ENCODE measurements around the gene TENM4. TPM values are rescaled to one million over a fixed set of nuclear protein-coding genes. Genes with fewer than 3 reads are reported as not detected.

TENM4 gene
- total and polyA plus RNA-seq, 4 donors: 0.02 to 0.33 (median 0.14) TPM

GRCh38 chr11:78666675-78667160, 774.1 kb downstream of the TENM4 start (continued):
- no peak for TF ChIP-seq REST (IDR thresholded peaks at IDR 0.05)

GRCh38 chr11:78664636-78665035, 776.2 kb downstream of the TENM4 start:
- no peaks in the 10 kb centered on the region for H3K36me3 ChIP-seq (ENCODE audit: control insufficient read depth in 4 of 4, insufficient read depth in 3 of 4, low read depth in 1 of 4, low read length in 3 of 4)
- H3K9me3 ChIP-seq (ENCODE audit: control insufficient read depth in 4 of 4, low read length in 3 of 4): peaks cover 0 to 3% (median 0%) of the 10 kb centered on the region in 4 donors
- no peaks in the 10 kb centered on the region for H3K27me3 ChIP-seq (ENCODE audit: control insufficient read depth in 4 of 4, insufficient read depth in 4 of 4, low read length in 3 of 4)
- TF ChIP-seq JUND (IDR thresholded peaks at IDR 0.05): no peak
- TF ChIP-seq ATF3 (IDR thresholded peaks at IDR 0.05): no peak
- no peak for TF ChIP-seq GABPA (IDR thresholded peaks at IDR 0.05 in 1 of 2, conservative IDR thresholded peaks at IDR 0.05 in 1 of 2)
- no peak for TF ChIP-seq HNF4G (IDR thresholded peaks at IDR 0.05)
- TF ChIP-seq ZBTB33 (IDR thresholded peaks at IDR 0.05): no peak
- TF ChIP-seq REST (IDR thresholded peaks at IDR 0.05): no peak
- no peak for TF ChIP-seq MAX (IDR thresholded peaks at IDR 0.05)
- TF ChIP-seq TAF1 (conservative IDR thresholded peaks at IDR 0.05): no peak
- no peak for TF ChIP-seq CTCF (IDR thresholded peaks at IDR 0.05; ENCODE audit: low read depth, low read length, missing input control)
- no peak for TF ChIP-seq RAD21 (IDR thresholded peaks at IDR 0.05)
- no peak for TF ChIP-seq EGR1 (IDR thresholded peaks at IDR 0.05; ENCODE audit: low read depth in 2 of 2)
- no peak for TF ChIP-seq HNF4A (conservative IDR thresholded peaks at IDR 0.05)
- TF ChIP-seq FOXA2 (IDR thresholded peaks at IDR 0.05): no peak
- no peak for TF ChIP-seq YY1 (IDR thresholded peaks at IDR 0.05)
- no peak for TF ChIP-seq RXRA (IDR thresholded peaks at IDR 0.05)
- no peak for TF ChIP-seq FOXA1 (IDR thresholded peaks at IDR 0.05)
- TF ChIP-seq SP1 (IDR thresholded peaks at IDR 0.05): no peak
- H3K9ac ChIP-seq (ENCODE audit: low read depth in 1 of 2, low read length in 2 of 2): no peak overlapping the region
- peaks cover 0 to 2% (median under 1%) of the 10 kb centered on the region in 4 donors for H3K4me1 ChIP-seq (ENCODE audit: control insufficient read depth in 4 of 4, insufficient read depth in 4 of 4, low read length in 3 of 4)
- no peak for DNase-seq (ENCODE audit: low spot score)
- WGBS: 89% methylated on average over 1 of the region's 1 CpG
- no peak overlapping the region for H3K4me3 ChIP-seq (ENCODE audit: low read depth in 1 of 3, low read length in 3 of 3)
- no peak overlapping the region for H3K27ac ChIP-seq (ENCODE audit: low read depth in 1 of 2, low read length in 2 of 2)
